PC-9 (cell line): Measurements from ENCODE around the gene MAP2K6.

Experiments
- CTCF ChIP-seq: fragments of 200-600 bp; sonication (generic); conservative IDR thresholded peaks from 2 replicates; pipeline ENCODE4 v1.6.1; 2017; ENCODE audit warnings: mixed run types, antibody characterized with exemption, mild to moderate bottlenecking, moderate library complexity
- EZH2 ChIP-seq: fragments of 200-600 bp; sonication (generic); IDR thresholded peaks from 2 replicates; pipeline ENCODE4 v1.8.0; 2017; ENCODE audit warnings: antibody characterized with exemption, low read depth

DNA sequence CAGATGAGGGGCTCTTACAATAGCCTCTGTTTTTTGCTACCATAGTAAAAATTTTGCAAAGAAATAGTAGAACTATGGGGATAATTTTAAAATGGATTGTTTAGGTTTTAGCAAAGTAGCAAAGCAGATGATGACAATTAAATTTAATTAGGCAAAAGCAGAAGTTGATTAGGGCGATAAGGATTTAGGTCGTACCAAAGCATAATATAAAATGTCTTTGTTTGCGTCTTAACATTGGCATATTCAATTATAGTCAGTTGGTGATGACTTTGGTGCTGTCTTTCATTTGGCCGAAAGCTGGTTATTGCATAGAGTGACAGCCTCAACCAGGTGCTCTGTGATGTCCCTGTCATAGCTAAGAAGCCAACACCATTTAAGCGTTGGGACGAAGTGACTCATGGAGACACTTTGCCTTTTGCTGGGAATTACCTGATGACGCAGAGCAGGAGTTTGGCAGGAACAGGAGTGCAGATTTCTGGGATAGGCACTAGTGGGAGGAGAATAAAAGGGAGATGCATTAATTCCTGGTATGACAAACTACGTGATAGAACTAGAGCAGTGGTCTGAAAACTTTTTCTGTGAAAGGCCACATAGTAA lies 38.3 kb downstream of the MAP2K6 start:
- TF ChIP-seq CTCF (no peak), EZH2 (no peak)
